Endothelial cell of umbilical vein (primary cell): ENCODE measurements around the gene SEMG2.

Source experiments
- MYC ChIP-seq: IDR thresholded peaks from one replicate; pipeline ENCODE4 v1.6.1; 2011; ENCODE audit warnings: mild to moderate bottlenecking, low read depth, low read length
- POLR2A ChIP-seq: IDR thresholded peaks from 2 replicates; pipeline ENCODE4 v1.6.1; 2012; ENCODE audit warnings: low read depth, mild to moderate bottlenecking, control low read depth, low read length
- POLR2AphosphoS5 ChIP-seq: IDR thresholded peaks from 2 replicates; pipeline ENCODE4 v1.6.1; 2012; ENCODE audit warnings: low read depth, mild to moderate bottlenecking, control low read depth, low read length, moderate library complexity; ENCODE audit not compliant: insufficient read depth
- TF ChIP-seq, protein P1 (sequence below): IDR thresholded peaks from 2 replicates; pipeline ENCODE4 v1.6.1; 2011; ENCODE audit not compliant: insufficient read depth, insufficient read length
- TF ChIP-seq, protein P2 (sequence below), 2 donors: IDR thresholded peaks; 1 replicate in 1 of 2; 2 replicates in 1 of 2; pipeline ENCODE4 v1.5.1; 2011; ENCODE audit warnings: low read length in 2 of 2, mild to moderate bottlenecking in 2 of 2, moderate library complexity in 2 of 2, control low read depth in 1 of 2, inconsistent platforms in 1 of 2, low read depth in 1 of 2; ENCODE audit not compliant: insufficient read depth in 1 of 2; ENCODE audit errors: extremely low read depth in 1 of 2

DNA sequence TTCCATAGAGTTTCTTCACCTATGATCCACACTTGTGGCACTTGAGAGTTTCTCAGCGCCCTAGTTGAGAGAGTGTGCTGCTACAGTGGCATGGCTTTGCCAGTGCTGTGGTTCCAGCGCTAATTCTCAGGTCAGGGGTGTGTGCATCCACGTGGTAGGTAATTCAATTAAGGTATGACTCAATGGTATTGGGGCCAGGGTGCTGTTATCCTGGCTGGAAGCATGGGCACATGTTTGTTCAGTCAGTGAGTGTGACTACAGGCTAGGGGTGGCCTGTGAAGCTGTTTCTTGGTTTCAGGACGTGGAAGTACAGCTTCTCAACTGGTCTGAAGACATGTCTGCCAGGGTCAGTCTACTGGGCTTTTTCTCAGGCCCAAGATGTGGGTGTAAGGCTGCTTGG is 3.0 kb upstream of the SEMG2 start:
- TF ChIP-seq, protein P1, sequence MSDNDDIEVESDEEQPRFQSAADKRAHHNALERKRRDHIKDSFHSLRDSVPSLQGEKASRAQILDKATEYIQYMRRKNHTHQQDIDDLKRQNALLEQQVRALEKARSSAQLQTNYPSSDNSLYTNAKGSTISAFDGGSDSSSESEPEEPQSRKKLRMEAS: no peak
- TF ChIP-seq POLR2AphosphoS5 (no peak), POLR2A (no peak), MYC (no peak)
- TF ChIP-seq, protein P2, sequence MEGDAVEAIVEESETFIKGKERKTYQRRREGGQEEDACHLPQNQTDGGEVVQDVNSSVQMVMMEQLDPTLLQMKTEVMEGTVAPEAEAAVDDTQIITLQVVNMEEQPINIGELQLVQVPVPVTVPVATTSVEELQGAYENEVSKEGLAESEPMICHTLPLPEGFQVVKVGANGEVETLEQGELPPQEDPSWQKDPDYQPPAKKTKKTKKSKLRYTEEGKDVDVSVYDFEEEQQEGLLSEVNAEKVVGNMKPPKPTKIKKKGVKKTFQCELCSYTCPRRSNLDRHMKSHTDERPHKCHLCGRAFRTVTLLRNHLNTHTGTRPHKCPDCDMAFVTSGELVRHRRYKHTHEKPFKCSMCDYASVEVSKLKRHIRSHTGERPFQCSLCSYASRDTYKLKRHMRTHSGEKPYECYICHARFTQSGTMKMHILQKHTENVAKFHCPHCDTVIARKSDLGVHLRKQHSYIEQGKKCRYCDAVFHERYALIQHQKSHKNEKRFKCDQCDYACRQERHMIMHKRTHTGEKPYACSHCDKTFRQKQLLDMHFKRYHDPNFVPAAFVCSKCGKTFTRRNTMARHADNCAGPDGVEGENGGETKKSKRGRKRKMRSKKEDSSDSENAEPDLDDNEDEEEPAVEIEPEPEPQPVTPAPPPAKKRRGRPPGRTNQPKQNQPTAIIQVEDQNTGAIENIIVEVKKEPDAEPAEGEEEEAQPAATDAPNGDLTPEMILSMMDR (IDR thresholded peaks at IDR 0.05; ENCODE audit: extremely low read depth in 1 of 2, insufficient read depth in 1 of 2, low read depth in 1 of 2, low read length in 2 of 2): no peak
